ENCODE data around the gene VPS13C. TPM values are rescaled to one million over a fixed set of nuclear protein-coding genes. Genes with fewer than 3 reads are reported as not detected.

The VPS13C gene
- total RNA-seq, 1 donor from 2014 or later = 38.6 TPM

Other genes with a start within 250 kb of the VPS13C start
- not detected for gene C2CD4A, start 6.5 kb upstream of the VPS13C start, total RNA-seq
- 1.7 TPM for gene C2CD4B, start 104.8 kb upstream of the VPS13C start, total RNA-seq